Tibial nerve (tissue), 4 donors: ENCODE results near the gene UBE2G2. TPM values are rescaled to one million over a fixed set of nuclear protein-coding genes. Genes with fewer than 3 reads are reported as not detected.

Experiments used
- DNase-seq, 2 donors: peaks; one replicate each; pipeline ENCODE4 v3.0.0-alpha.2; 2019; ENCODE audit warnings: low spot score in 2 of 2
- H3K27ac ChIP-seq, 4 donors: fragments of 200-600 bp; sonication (generic) in 3 of 4; one replicate each; pipeline ENCODE4 v1.5.1; 2017 to 2019; ENCODE audit warnings: mild to moderate bottlenecking in 1 of 4
- H3K27me3 ChIP-seq, 2 donors: fragments of 200-600 bp; sonication (generic) in 1 of 2; one replicate each; pipeline versions ENCODE4 v1.5.1 to v1.6.0; 2017 to 2019
- H3K36me3 ChIP-seq, 3 donors: fragments of 200-600 bp; sonication (generic); one replicate each; pipeline ENCODE4 v1.5.1; 2018 to 2019
- H3K4me1 ChIP-seq, 4 donors: fragments of 200-600 bp; sonication (generic) in 3 of 4; one replicate each; pipeline ENCODE4 v1.5.1; 2017 to 2019
- H3K4me3 ChIP-seq, 4 donors: fragments of 200-600 bp; sonication (generic) in 3 of 4; one replicate each; pipeline ENCODE4 v1.5.1; 2017 to 2019; ENCODE audit warnings: mild to moderate bottlenecking in 1 of 4, moderate library complexity in 1 of 4
- H3K9me3 ChIP-seq, 4 donors: fragments of 200-600 bp; sonication (generic) in 3 of 4; one replicate each; pipeline ENCODE4 v1.5.1; 2017 to 2019
- CTCF ChIP-seq, 5 experiments: fragments of 200-600 bp in 3 of 5; fragments of 450-650 bp in 2 of 5; sonication (generic) in 3 of 5; IDR thresholded peaks; one replicate each; pipeline ENCODE4 v1.5.1; 2016 to 2019; ENCODE audit warnings: antibody characterized with exemption in 5 of 5, mild to moderate bottlenecking in 3 of 5, moderate library complexity in 2 of 5
- EP300 ChIP-seq, 2 donors: sonication (generic); formaldehyde crosslinking; IDR thresholded peaks; one replicate each; pipeline ENCODE4 v1.6.1; 2017; ENCODE audit warnings: antibody characterized with exemption in 2 of 2, mild to moderate bottlenecking in 1 of 2
- POLR2A ChIP-seq, 2 donors: fragments of 450-650 bp; IDR thresholded peaks; one replicate each; pipeline ENCODE4 v1.6.1; 2017; ENCODE audit warnings: antibody characterized with exemption in 2 of 2, mild to moderate bottlenecking in 2 of 2, moderate library complexity in 2 of 2
- WGBS, 2 donors: methylation state at CpG; one replicate each; pipeline ENCODE4 v1.1.5; 2018; 5-methylcytosine and 5-hydroxymethylcytosine counted together
- total RNA-seq, 4 donors: library from RNA; depleted of rRNA; stranded (reverse); fragments of >200 nt; gene quantifications; one replicate each; pipeline ENCODE4 v1.1.0, GENCODE V29; 2016

Gene UBE2G2
- total RNA-seq, 4 donors from 2014 or later, result 89.4 to 165 (median 99.3) TPM

GRCh38 chr21:44748621-44749020 lies 53.0 kb downstream of the UBE2G2 start:
- Histone ChIP-seq H3K4me3 (no peak overlapping the region), H3K4me1 (no peaks in the 10 kb centered on the region), H3K27ac (no peak overlapping the region), H3K9me3 (no peaks in the 10 kb centered on the region), H3K27me3 (peaks cover 0 to 36% of the 10 kb centered on the region in 2 donors), H3K36me3 (no peaks in the 10 kb centered on the region)
- 31 to 50% methylated on average over 14 to 16 of the region's 16 CpGs for WGBS, 2 donors
- no peak for TF ChIP-seq CTCF (IDR thresholded peaks at IDR 0.05)
- no peak for TF ChIP-seq POLR2A (IDR thresholded peaks at IDR 0.05)
- no peak for TF ChIP-seq EP300 (IDR thresholded peaks at IDR 0.05)
- DNase-seq, result no peak

DNA sequence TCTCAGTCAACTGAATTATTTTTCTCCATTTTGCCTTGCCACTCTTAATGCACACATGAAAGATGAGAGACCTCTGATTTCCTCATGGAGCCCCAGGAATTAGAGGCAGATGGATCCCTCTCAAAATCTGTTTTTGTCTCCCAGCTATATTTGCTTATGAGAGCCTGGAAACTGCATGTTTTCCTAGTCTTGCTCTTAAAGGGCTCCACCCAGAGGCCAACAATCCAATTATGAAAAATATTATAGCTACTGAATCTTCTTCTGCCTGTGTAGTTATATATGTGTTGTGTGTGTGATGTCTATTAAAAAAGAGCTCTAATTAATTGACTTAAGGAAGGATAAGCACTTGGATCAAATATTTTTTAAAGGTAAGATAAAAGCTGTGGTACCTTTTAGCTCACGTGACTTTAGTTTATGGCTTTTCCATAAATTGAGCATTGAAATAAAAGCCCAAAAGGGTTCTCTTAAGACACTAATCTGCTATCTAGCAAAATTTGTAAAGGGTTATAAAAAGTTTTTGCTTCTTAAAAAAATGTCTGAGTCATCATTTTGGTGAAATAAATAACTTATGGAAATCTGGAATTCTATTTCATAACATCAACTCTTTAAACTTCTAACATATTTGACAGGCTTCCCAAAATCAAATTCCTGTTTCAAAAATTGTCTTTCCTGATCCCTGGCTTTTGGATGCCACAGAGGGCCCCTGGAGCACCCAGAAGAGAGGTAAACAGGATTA lies 59.0 kb downstream of the UBE2G2 start:
- TF ChIP-seq CTCF (IDR thresholded peaks at IDR 0.05) (peak in 1 of 5 experiments; percentile 4), EP300 (IDR thresholded peaks at IDR 0.05) (no peak)
- no peaks in the 10 kb centered on the region for H3K36me3 ChIP-seq
- H3K27ac ChIP-seq, result no peak overlapping the region
- DNase-seq, result no peak
- no peaks in the 10 kb centered on the region for H3K4me1 ChIP-seq
- H3K27me3 ChIP-seq, result no peaks in the 10 kb centered on the region
- H3K4me3 ChIP-seq, result no peak overlapping the region
- H3K9me3 ChIP-seq, result peaks cover 0 to 28% (median 8%) of the 10 kb centered on the region in 4 donors
- WGBS, 2 donors, result 88 to 92% methylated on average over 1 of the region's 1 CpG

DNA sequence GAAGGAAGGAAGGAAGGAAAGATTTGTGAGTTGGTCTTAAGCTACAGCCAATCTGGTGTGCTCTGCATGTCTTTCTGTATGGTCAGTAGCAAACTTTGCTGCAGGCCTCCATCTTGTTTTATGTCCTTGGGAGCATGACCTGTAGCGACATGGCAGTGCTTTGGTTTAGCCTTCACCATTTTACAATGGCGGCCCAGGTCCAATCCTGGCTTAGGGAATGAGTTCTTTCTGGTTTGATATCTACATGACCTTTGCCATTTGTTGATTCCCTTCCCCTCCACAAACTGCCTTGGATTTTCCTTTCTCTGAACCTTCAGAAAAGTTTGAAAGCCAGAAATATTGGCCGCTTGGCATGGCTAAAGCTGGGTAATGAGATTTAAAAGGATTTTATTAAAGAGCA lies 59.7 kb downstream of the UBE2G2 start:
- no peaks in the 10 kb centered on the region for H3K36me3 ChIP-seq
- no peak for DNase-seq
- TF ChIP-seq CTCF (IDR thresholded peaks at IDR 0.05) (no peak), EP300 (IDR thresholded peaks at IDR 0.05) (no peak), POLR2A (IDR thresholded peaks at IDR 0.05) (no peak)
- no peak overlapping the region for H3K4me3 ChIP-seq
- WGBS, 2 donors, result 90 to 92% methylated on average over 3 of the region's 3 CpGs
- H3K27ac ChIP-seq, result no peak overlapping the region
- H3K4me1 ChIP-seq, result no peaks in the 10 kb centered on the region
- H3K9me3 ChIP-seq, result peaks cover 0 to 35% (median 9%) of the 10 kb centered on the region in 4 donors
- H3K27me3 ChIP-seq, result no peaks in the 10 kb centered on the region

DNA sequence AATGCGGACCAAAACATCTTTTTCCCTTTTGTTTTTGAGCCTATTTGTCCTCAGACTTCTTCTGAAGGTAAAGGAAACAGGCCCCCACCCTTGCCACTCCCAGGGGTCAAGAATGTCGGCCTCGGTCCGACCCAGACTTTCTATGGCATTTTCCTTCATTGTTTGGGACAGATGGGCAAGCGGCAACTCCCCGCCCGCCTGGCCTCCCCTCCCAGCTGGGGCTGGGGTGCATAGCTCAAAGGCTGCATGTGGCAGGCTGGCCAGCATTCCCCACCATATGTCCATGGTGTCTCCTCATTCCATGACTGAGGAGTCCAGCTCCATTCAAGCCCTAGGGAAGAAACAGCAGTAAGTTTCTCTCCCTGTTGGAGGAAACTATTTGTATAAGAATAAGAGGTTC lies 60.9 kb downstream of the UBE2G2 start:
- H3K27me3 ChIP-seq, result no peaks in the 10 kb centered on the region
- DNase-seq, result no peak
- H3K36me3 ChIP-seq, result no peaks in the 10 kb centered on the region
- TF ChIP-seq POLR2A (IDR thresholded peaks at IDR 0.05), result no peak
- TF ChIP-seq EP300 (IDR thresholded peaks at IDR 0.05), result no peak
- TF ChIP-seq CTCF (IDR thresholded peaks at IDR 0.05), result no peak
- WGBS, 2 donors, result 87% methylated on average over 7 of the region's 7 CpGs
- peaks cover 0 to 47% (median 9%) of the 10 kb centered on the region in 4 donors for H3K9me3 ChIP-seq
- H3K4me1 ChIP-seq, result no peaks in the 10 kb centered on the region
- H3K4me3 ChIP-seq, result no peak overlapping the region
- H3K27ac ChIP-seq, result no peak overlapping the region

DNA sequence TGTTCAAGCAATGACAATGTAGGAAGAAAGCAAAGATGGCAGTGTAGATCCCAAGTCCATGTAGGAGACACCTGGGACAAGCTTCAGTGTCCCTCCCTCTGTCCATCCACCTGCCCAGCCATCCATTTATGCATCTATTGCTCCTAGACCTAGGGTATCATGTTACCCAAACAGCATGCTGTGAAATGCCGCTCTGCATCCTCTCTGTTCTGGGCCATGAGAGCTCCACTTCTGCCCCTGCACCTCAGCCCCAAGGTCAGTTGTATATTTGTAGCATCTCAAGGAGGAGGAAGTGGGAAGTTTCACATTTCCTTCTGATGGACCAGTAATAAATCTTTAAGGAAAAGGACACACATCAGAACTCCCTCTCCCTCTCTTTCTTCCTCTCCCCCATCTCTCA lies 62.3 kb downstream of the UBE2G2 start:
- H3K27me3 ChIP-seq, result no peaks in the 10 kb centered on the region
- no peak for DNase-seq
- 95 to 100% methylated on average over 1 of the region's 1 CpG for WGBS, 2 donors
- H3K4me1 ChIP-seq, result no peaks in the 10 kb centered on the region
- no peak overlapping the region for H3K4me3 ChIP-seq
- H3K27ac ChIP-seq, result no peak overlapping the region
- no peaks in the 10 kb centered on the region for H3K36me3 ChIP-seq
- TF ChIP-seq CTCF (IDR thresholded peaks at IDR 0.05) (no peak), EP300 (IDR thresholded peaks at IDR 0.05) (no peak), POLR2A (IDR thresholded peaks at IDR 0.05) (no peak)
- peaks cover 0 to 60% (median 9%) of the 10 kb centered on the region in 4 donors for H3K9me3 ChIP-seq
